OCI-LY3 (cell line): ENCODE data around the gene PHTF1.

Experiments used
- CTCF ChIP-seq: fragments of 200-600, 300-600 bp; sonication (generic); IDR thresholded peaks from 2 replicates; pipeline ENCODE4 v1.5.1; 2014; ENCODE audit warnings: antibody characterized with exemption, low read length, low read depth
- EZH2phosphoT487 ChIP-seq: fragments of 200-600 bp; shearing (Covaris generic); IDR thresholded peaks from 2 replicates; pipeline ENCODE4 v1.6.1; 2018; ENCODE audit warnings: antibody characterized with exemption, mixed run types, low read depth

GRCh38 chr1:113681596-113682337 lies 77.5 kb downstream of the PHTF1 start:
- no peak for TF ChIP-seq CTCF
- no peak for TF ChIP-seq EZH2phosphoT487
